ENCODE measurements around the gene TLCD5. TPM values are rescaled to one million over a fixed set of nuclear protein-coding genes. Genes with fewer than 3 reads are reported as not detected.

The TLCD5 gene
- total and polyA plus RNA-seq, 2 donors, result 4.6 to 11.2 TPM

GRCh38 chr11:120336641-120337354 is 11.7 kb downstream of the TLCD5 start:
- DNase-seq (ENCODE audit: extremely low spot score), result no peak
- Histone ChIP-seq H3K4me3 (ENCODE audit: low read depth, low read length) (peak overlapping the region; percentile 82), H3K4me1 (ENCODE audit: insufficient read depth) (no peaks in the 10 kb centered on the region), H3K27ac (ENCODE audit: low read depth) (peak overlapping the region; percentile 71), H3K36me3 (ENCODE audit: insufficient read depth) (no peaks in the 10 kb centered on the region)
- WGBS, result under 1% methylated on average over 56 of the region's 56 CpGs

- 5% methylated on average over 18 of the region's 18 CpGs for WGBS
Observed at GRCh38 chr11:120337355-120338106, 12.4 kb downstream of the TLCD5 start.

GRCh38 chr11:120338107-120338933 is 13.2 kb downstream of the TLCD5 start:
- Histone ChIP-seq H3K27ac (ENCODE audit: low read depth) (no peak overlapping the region), H3K36me3 (ENCODE audit: insufficient read depth) (no peaks in the 10 kb centered on the region), H3K4me3 (ENCODE audit: low read depth, low read length) (peak overlapping the region; percentile 82), H3K4me1 (ENCODE audit: insufficient read depth) (no peaks in the 10 kb centered on the region)
- DNase-seq (ENCODE audit: extremely low spot score), result no peak
- 25% methylated on average over 7 of the region's 7 CpGs for WGBS

More at GRCh38 chr11:120337355-120338106, 12.4 kb downstream of the TLCD5 start:
- no peaks in the 10 kb centered on the region for H3K36me3 ChIP-seq (ENCODE audit: insufficient read depth)
- peak overlapping the region; percentile 71 for H3K27ac ChIP-seq (ENCODE audit: low read depth)
- H3K4me1 ChIP-seq (ENCODE audit: insufficient read depth), result no peaks in the 10 kb centered on the region
- DNase-seq (ENCODE audit: extremely low spot score), result no peak
- peak overlapping the region; percentile 82 for H3K4me3 ChIP-seq (ENCODE audit: low read depth, low read length)

DNA sequence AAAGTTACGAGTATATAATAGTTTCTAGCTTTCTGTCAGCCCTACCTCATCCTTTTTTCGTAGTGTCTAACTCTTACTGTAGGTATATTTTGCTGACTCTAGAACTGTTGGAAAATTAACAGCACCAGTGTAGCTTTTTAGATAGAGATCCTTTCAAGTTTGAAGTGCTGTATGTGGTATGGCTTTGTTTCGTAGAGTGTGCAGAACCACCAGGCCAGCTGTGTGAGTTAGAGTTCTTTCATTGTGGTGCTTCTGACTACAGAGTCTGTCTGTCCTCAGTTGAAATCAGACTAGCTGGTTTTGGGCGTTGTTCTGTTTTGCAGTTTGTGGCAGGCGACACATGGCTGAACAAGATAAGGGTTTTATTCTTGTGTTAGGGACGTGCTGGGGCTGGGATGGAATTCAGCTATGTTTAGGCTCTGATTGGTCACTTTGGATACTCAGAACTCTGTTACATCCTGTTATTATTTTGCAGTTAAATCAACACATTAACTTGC is 14.3 kb downstream of the TLCD5 start:
- Histone ChIP-seq H3K4me1 (ENCODE audit: insufficient read depth) (no peaks in the 10 kb centered on the region), H3K4me3 (ENCODE audit: low read depth, low read length) (peak overlapping the region; percentile 1), H3K36me3 (ENCODE audit: insufficient read depth) (no peaks in the 10 kb centered on the region), H3K27ac (ENCODE audit: low read depth) (no peak overlapping the region)
- WGBS, result 14% methylated on average over 6 of the region's 6 CpGs
- no peak for DNase-seq (ENCODE audit: extremely low spot score)

- H3K27ac ChIP-seq (ENCODE audit: low read depth), result peak overlapping the region; percentile 6
- 15% methylated on average over 2 of the region's 2 CpGs for WGBS
- no peak overlapping the region for H3K4me3 ChIP-seq (ENCODE audit: low read depth, low read length)
- no peaks in the 10 kb centered on the region for H3K36me3 ChIP-seq (ENCODE audit: insufficient read depth)
- no peak for DNase-seq (ENCODE audit: extremely low spot score)
- no peaks in the 10 kb centered on the region for H3K4me1 ChIP-seq (ENCODE audit: insufficient read depth)
Observed at GRCh38 chr11:120340529-120340928, 15.4 kb downstream of the TLCD5 start.

GRCh38 chr11:120342226-120342625 is 17.1 kb downstream of the TLCD5 start:
- 77% methylated on average over 3 of the region's 3 CpGs for WGBS
- H3K4me1 ChIP-seq (ENCODE audit: insufficient read depth), result no peaks in the 10 kb centered on the region
- H3K36me3 ChIP-seq (ENCODE audit: insufficient read depth), result no peaks in the 10 kb centered on the region

GRCh38 chr11:120342678-120343077 is 17.6 kb downstream of the TLCD5 start:
- no peak for DNase-seq (ENCODE audit: extremely low spot score)
- Histone ChIP-seq H3K36me3 (ENCODE audit: insufficient read depth) (no peaks in the 10 kb centered on the region), H3K4me3 (ENCODE audit: low read depth, low read length) (no peak overlapping the region), H3K4me1 (ENCODE audit: insufficient read depth) (no peaks in the 10 kb centered on the region), H3K27ac (ENCODE audit: low read depth) (no peak overlapping the region)
- WGBS, result 86% methylated on average over 3 of the region's 3 CpGs

More at GRCh38 chr11:120342226-120342625, 17.1 kb downstream of the TLCD5 start:
- Histone ChIP-seq H3K27ac (ENCODE audit: low read depth) (no peak overlapping the region), H3K4me3 (ENCODE audit: low read depth, low read length) (no peak overlapping the region)
- no peak for DNase-seq (ENCODE audit: extremely low spot score)

DNA sequence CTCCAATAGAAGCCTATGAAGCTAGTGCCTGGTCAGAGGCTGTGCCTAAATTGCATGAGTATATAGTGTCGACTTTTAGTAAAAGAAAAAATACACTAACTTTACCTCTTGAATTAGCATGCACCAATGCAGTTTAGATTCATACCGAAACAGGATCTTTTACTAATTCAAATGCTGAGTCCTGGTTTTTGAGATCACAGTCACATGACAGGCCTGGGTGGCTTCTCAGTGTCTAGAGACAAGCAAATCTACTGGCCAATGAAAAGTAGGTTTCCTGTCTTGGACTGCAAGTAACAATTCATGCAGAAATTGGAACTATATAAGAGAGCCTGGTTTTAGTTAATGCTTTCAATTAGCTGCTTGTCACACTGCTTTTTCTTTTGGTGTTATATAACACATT is 18.3 kb downstream of the TLCD5 start:
- 85% methylated on average over 2 of the region's 2 CpGs for WGBS
- DNase-seq (ENCODE audit: extremely low spot score), result no peak
- Histone ChIP-seq H3K27ac (ENCODE audit: low read depth) (no peak overlapping the region), H3K36me3 (ENCODE audit: insufficient read depth) (no peaks in the 10 kb centered on the region), H3K4me1 (ENCODE audit: insufficient read depth) (no peaks in the 10 kb centered on the region), H3K4me3 (ENCODE audit: low read depth, low read length) (no peak overlapping the region)

DNA sequence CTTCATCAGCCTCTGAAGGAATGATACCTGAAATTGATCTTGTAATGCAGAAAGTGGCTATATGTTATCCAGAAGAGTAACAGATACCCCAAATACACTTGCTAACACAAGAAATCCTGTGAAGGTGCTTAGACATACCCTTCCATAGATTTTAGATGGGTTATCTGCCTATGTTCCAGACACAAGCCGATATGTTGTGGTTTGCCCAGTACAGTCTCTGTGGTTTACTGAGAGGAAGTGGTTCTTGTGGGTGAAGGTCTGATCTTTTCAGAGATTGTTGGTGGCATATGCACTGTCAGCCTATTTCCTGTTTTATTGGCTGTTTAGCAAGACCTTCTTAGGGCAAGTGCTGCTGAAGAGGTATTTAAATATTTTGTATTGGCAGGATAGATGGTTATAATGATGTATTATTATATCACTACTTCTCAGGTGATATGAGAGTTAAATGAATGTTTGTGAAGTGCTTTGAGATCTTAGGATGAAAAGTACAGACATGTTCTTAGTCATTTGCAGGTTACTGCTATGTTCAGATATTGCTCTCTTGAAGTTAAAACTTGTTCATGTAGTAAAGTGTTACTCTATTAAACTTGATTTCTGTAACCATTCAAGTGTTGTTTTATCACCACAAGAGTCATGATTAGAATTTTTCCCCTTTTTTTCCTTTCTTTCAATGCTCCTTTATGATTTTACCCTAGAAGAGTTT is 19.4 kb downstream of the TLCD5 start:
- Histone ChIP-seq H3K4me1 (ENCODE audit: insufficient read depth) (no peaks in the 10 kb centered on the region), H3K27ac (ENCODE audit: low read depth) (no peak overlapping the region), H3K36me3 (ENCODE audit: insufficient read depth) (no peaks in the 10 kb centered on the region), H3K4me3 (ENCODE audit: low read depth, low read length) (no peak overlapping the region)
- 65% methylated on average over 1 of the region's 1 CpG for WGBS
- DNase-seq (ENCODE audit: extremely low spot score), result no peak

- Histone ChIP-seq H3K4me1 (ENCODE audit: insufficient read depth) (no peaks in the 10 kb centered on the region), H3K4me3 (ENCODE audit: low read depth, low read length) (no peak overlapping the region), H3K27ac (ENCODE audit: low read depth) (no peak overlapping the region), H3K36me3 (ENCODE audit: insufficient read depth) (no peaks in the 10 kb centered on the region)
- WGBS, result 21% methylated on average over 1 of the region's 1 CpG
- no peak for DNase-seq (ENCODE audit: extremely low spot score)
Observed at GRCh38 chr11:120346233-120346632, 21.1 kb downstream of the TLCD5 start.

GRCh38 chr11:120350637-120351036 is 25.5 kb downstream of the TLCD5 start:
- DNase-seq (ENCODE audit: extremely low spot score), result no peak
- no peak overlapping the region for H3K4me3 ChIP-seq (ENCODE audit: low read depth, low read length)
- H3K4me1 ChIP-seq (ENCODE audit: insufficient read depth), result no peaks in the 10 kb centered on the region
- H3K27ac ChIP-seq (ENCODE audit: low read depth), result no peak overlapping the region
- no peaks in the 10 kb centered on the region for H3K36me3 ChIP-seq (ENCODE audit: insufficient read depth)

GRCh38 chr11:120352405-120352804 is 27.3 kb downstream of the TLCD5 start:
- 34% methylated on average over 6 of the region's 6 CpGs for WGBS
- Histone ChIP-seq H3K4me1 (ENCODE audit: insufficient read depth) (no peaks in the 10 kb centered on the region), H3K36me3 (ENCODE audit: insufficient read depth) (no peaks in the 10 kb centered on the region), H3K27ac (ENCODE audit: low read depth) (no peak overlapping the region), H3K4me3 (ENCODE audit: low read depth, low read length) (no peak overlapping the region)
- no peak for DNase-seq (ENCODE audit: extremely low spot score)

GRCh38 chr11:120354068-120354467 is 29.0 kb downstream of the TLCD5 start:
- 80% methylated on average over 1 of the region's 1 CpG for WGBS
- no peak overlapping the region for H3K4me3 ChIP-seq (ENCODE audit: low read depth, low read length)
- no peaks in the 10 kb centered on the region for H3K4me1 ChIP-seq (ENCODE audit: insufficient read depth)
- DNase-seq (ENCODE audit: extremely low spot score), result no peak
- H3K27ac ChIP-seq (ENCODE audit: low read depth), result no peak overlapping the region
- no peaks in the 10 kb centered on the region for H3K36me3 ChIP-seq (ENCODE audit: insufficient read depth)
